ENCODE results near the gene PIK3CA. TPM values are rescaled to one million over a fixed set of nuclear protein-coding genes. Genes with fewer than 3 reads are reported as not detected.

Gene PIK3CA
- total RNA-seq (25.6 and 25.8 TPM in 2 replicates), polyA plus RNA-seq (2.8 and 4.2 TPM in 2 replicates), polyA minus RNA-seq (14.0 and 17.9 TPM in 2 replicates), Bru-seq, nascent RNA (percentile 85 among the genes with signal in this experiment), BruChase-seq, experiment 1, labeled RNA remaining after a 6-hour chase (percentile 76 among the genes with signal in this experiment), BruChase-seq, experiment 2, labeled RNA remaining after a 2-hour chase (percentile 85 among the genes with signal in this experiment)
- 6.0 and 6.7 TPM in 2 replicates for polyA plus RNA-seq (2011; cell fraction: cytosol; rRNA removed)
- polyA plus RNA-seq (2011; cell fraction: nucleus; rRNA removed): 12.6 and 13.3 TPM in 2 replicates
- 14.9 and 19.1 TPM in 2 replicates for polyA plus RNA-seq (2012)
- 9.6 TPM for polyA minus RNA-seq (2011; cell fraction: cytosol; rRNA and poly(A)+ RNA removed)
- 18.0 and 19.8 TPM in 2 replicates for polyA minus RNA-seq (2011; cell fraction: nucleus; rRNA and poly(A)+ RNA removed)
- long read RNA-seq, full-length matches to known transcripts: 26 of 38 reads
- long read RNA-seq, partial matches to known transcripts: 3 of 38 reads
- long read RNA-seq, other reads (novel, unspliced or antisense): 9 of 38 reads

DNA sequence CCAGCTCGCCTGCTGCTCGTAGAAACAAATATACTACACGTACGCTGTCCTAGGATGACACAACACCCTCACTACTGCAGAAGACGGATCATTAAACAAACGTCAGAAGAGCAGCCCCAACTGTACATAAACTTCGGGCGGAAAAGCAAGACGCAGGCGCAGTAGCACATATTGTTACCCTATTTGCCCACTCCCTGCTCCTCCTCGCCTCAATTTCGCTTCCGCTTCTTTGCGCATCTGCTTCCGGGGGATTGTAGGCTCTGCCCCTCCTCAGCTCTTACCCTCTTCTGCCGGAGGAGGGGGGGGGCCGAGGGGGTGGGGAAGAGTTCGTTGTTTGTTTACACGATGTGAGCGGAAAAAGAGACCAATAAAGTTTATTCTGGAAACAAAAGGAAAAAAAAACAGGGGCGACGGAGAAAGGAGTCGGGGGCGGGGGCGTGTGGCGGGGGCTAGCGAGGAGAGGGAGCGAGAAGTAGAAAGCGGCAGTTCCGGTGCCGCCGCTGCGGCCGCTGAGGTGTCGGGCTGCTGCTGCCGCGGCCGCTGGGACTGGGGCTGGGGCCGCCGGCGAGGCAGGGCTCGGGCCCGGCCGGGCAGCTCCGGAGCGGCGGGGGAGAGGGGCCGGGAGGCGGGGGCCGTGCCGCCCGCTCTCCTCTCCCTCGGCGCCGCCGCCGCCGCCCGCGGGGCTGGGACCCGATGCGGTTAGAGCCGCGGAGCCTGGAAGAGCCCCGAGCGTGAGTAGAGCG, at the start of gene PIK3CA:
TSS of gene PIK3CA (plus strand) at position 485 of the 743 bp plus-strand sequence. CDS start 50,469 bp downstream, outside the sequence.
- ChIA-PET POLR2A (interaction anchor here (0.6 to 1.3 kb wide), 5 partner anchors 11 to 200 kb away, joined by 3 to 8 read pairs (median 5); no protein-coding TSS in a partner anchor), CTCF (interaction anchor here (0.6 to 3.5 kb wide), 19 partner anchors 9 to 173 kb away, joined by 3 to 26 read pairs (median 4); no protein-coding TSS in a partner anchor)
- intact Hi-C loops (cut with micrococcal nuclease): loop anchor here (1.0 to 5.0 kb wide), 13 partner anchors 33 to 457 kb away; partner anchors contain the start of genes ACTL6A, GNB4, MFN1 and MRPL47
- Histone ChIP-seq H2AFZ (ENCODE audit: low read depth, low read length) (peak within 1 kb of the TSS; percentile 92), H3K27me3 (ENCODE audit: control insufficient read depth in 2 of 2, insufficient read depth in 2 of 2, low read length in 2 of 2) (no peaks in the 10 kb centered on the region), H3K4me1 (ENCODE audit: control insufficient read depth, extremely low read depth, insufficient read depth, low read length) (peaks cover 15% of the 10 kb centered on the region), H3K27ac (ENCODE audit: insufficient read depth, low read depth, low read length) (peak within 1 kb of the TSS; percentile 75), H4K20me1 (replicated peaks; ENCODE audit: control insufficient read depth, extremely low read depth, insufficient read depth, low read length) (peaks cover 10% of the 10 kb centered on the region), H3K36me3 (ENCODE audit: control insufficient read depth in 2 of 2, extremely low read depth in 1 of 2, insufficient read depth in 2 of 2, low read length in 2 of 2) (no peaks in the 10 kb centered on the region), H3K9me3 (replicated peaks; ENCODE audit: control insufficient read depth, insufficient read depth, low read length) (no peaks in the 10 kb centered on the region), H3K9ac (replicated peaks; ENCODE audit: extremely low read depth, insufficient read depth, low read length) (peak within 1 kb of the TSS; percentile 84), H3K4me3 (replicated peaks in 1 of 3; ENCODE audit: insufficient read depth in 1 of 3, low read depth in 1 of 3, low read length in 3 of 3) (peak within 1 kb of the TSS; percentile 83 to 99 (median 93)), H3K4me2 (ENCODE audit: insufficient read depth, low read length) (peak within 1 kb of the TSS; percentile 97), H3K79me2 (ENCODE audit: control insufficient read depth, insufficient read depth, low read length) (peaks cover 40% of the 10 kb centered on the region), H3K9me1 (replicated peaks; ENCODE audit: control insufficient read depth, extremely low read depth, insufficient read depth, low read length) (no peaks in the 10 kb centered on the region)
- FAIRE-seq (peak; percentile 98), DNase-seq (ENCODE audit: low read depth, low spot score) (peak; percentile 99)
- dilution Hi-C loops (cut with MboI; ENCODE audit: extremely low pct_ligation_motif_present, low sequenced_read_pairs): no loop called here
- BruUV-seq (replicated peaks): no TSS peak
- TF ChIP-seq GATA2 (IDR thresholded peaks at IDR 0.05; ENCODE audit: insufficient read depth, insufficient read length, low read depth, low read length) (no peak), POLR2A (IDR thresholded peaks at IDR 0.05; ENCODE audit: low read depth, low read length) (peak; percentile 43)

DNA sequence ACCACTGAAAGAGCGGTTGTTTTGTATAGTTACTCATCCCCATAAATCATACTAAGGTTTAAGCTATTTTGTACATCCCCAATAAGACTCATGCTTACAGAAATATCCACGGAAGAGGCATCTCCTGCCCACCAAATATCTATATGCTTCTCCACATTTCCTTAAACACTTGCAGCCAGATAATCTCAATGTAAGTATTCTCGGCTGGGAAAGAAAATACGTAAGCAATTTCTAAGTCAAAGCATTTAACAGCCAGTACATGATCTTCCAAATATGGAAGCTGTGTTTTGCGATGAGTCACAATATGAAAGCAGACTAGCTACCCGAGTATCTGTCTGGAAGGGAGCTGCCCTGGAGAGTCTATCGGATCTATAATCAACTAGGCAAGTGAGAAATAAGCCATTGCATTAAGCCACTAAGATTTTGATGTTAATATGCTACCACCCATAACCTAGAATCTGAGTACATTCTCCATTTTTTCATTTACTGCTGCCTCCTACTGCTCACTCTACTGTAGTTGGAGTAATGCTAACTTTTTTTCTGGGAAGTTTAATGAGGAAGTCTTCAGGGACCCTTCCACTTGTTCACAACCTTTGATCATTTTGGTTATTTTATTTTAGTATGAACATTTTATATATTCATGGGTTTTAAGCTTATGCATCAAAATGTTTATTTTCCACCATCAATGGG, 49.6 kb upstream of the PIK3CA start:
- H3K9me3 ChIP-seq (replicated peaks; ENCODE audit: control insufficient read depth, insufficient read depth, low read length): no peaks in the 10 kb centered on the region
- ChIA-PET POLR2A (no interaction called here), CTCF (interaction anchor here (0.8 to 1.5 kb wide), 3 partner anchors 9 to 217 kb away, joined by 3 to 5 read pairs (median 4); no protein-coding TSS in a partner anchor)
- no peaks in the 10 kb centered on the region for H4K20me1 ChIP-seq (replicated peaks; ENCODE audit: control insufficient read depth, extremely low read depth, insufficient read depth, low read length)
- dilution Hi-C loops (cut with MboI; ENCODE audit: extremely low pct_ligation_motif_present, low sequenced_read_pairs) (no loop called here), intact Hi-C loops (cut with micrococcal nuclease) (no loop called here)
- FAIRE-seq (peak; percentile 31), DNase-seq (ENCODE audit: low read depth, low spot score) (no peak)
- no peak overlapping the region for H3K4me2 ChIP-seq (ENCODE audit: insufficient read depth, low read length)
- H3K4me1 ChIP-seq (ENCODE audit: control insufficient read depth, extremely low read depth, insufficient read depth, low read length): no peaks in the 10 kb centered on the region
- H3K79me2 ChIP-seq (ENCODE audit: control insufficient read depth, insufficient read depth, low read length): no peaks in the 10 kb centered on the region
- H3K27me3 ChIP-seq (ENCODE audit: control insufficient read depth in 2 of 2, insufficient read depth in 2 of 2, low read length in 2 of 2): peaks cover 2% of the 10 kb centered on the region in 2 experiments
- no peak overlapping the region for H3K9ac ChIP-seq (replicated peaks; ENCODE audit: extremely low read depth, insufficient read depth, low read length)
- H3K36me3 ChIP-seq (ENCODE audit: control insufficient read depth in 2 of 2, extremely low read depth in 1 of 2, insufficient read depth in 2 of 2, low read length in 2 of 2): no peaks in the 10 kb centered on the region
- H3K27ac ChIP-seq (ENCODE audit: insufficient read depth, low read depth, low read length): no peak overlapping the region
- TF ChIP-seq GATA2 (IDR thresholded peaks at IDR 0.05; ENCODE audit: insufficient read depth, insufficient read length, low read depth, low read length): no peak
- TF ChIP-seq, protein P1, sequence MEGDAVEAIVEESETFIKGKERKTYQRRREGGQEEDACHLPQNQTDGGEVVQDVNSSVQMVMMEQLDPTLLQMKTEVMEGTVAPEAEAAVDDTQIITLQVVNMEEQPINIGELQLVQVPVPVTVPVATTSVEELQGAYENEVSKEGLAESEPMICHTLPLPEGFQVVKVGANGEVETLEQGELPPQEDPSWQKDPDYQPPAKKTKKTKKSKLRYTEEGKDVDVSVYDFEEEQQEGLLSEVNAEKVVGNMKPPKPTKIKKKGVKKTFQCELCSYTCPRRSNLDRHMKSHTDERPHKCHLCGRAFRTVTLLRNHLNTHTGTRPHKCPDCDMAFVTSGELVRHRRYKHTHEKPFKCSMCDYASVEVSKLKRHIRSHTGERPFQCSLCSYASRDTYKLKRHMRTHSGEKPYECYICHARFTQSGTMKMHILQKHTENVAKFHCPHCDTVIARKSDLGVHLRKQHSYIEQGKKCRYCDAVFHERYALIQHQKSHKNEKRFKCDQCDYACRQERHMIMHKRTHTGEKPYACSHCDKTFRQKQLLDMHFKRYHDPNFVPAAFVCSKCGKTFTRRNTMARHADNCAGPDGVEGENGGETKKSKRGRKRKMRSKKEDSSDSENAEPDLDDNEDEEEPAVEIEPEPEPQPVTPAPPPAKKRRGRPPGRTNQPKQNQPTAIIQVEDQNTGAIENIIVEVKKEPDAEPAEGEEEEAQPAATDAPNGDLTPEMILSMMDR (IDR thresholded peaks at IDR 0.05; ENCODE audit: extremely low read depth in 1 of 2, insufficient read depth in 1 of 2, low read depth in 1 of 2, low read length in 2 of 2): no peak
- TF ChIP-seq MYC (IDR thresholded peaks at IDR 0.05; ENCODE audit: low read depth, low read length): no peak
- TF ChIP-seq, protein P2, sequence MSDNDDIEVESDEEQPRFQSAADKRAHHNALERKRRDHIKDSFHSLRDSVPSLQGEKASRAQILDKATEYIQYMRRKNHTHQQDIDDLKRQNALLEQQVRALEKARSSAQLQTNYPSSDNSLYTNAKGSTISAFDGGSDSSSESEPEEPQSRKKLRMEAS (IDR thresholded peaks at IDR 0.05; ENCODE audit: insufficient read depth, insufficient read length): no peak
- TF ChIP-seq POLR2A (IDR thresholded peaks at IDR 0.05; ENCODE audit: low read depth, low read length): no peak
- TF ChIP-seq FOS (IDR thresholded peaks at IDR 0.05; ENCODE audit: borderline replicate concordance, insufficient read depth, low read length): no peak
- TF ChIP-seq JUN (IDR thresholded peaks at IDR 0.05; ENCODE audit: borderline replicate concordance, insufficient read depth, insufficient read length, low read depth): no peak
- no peak for TF ChIP-seq POLR2AphosphoS5 (IDR thresholded peaks at IDR 0.05; ENCODE audit: insufficient read depth, low read depth, low read length)
- TF ChIP-seq EZH2 (IDR thresholded peaks at IDR 0.05; ENCODE audit: borderline replicate concordance, low read depth, low read length, severe bottlenecking): no peak
- no TSS peak for BruUV-seq (replicated peaks)
- H3K4me3 ChIP-seq (replicated peaks in 1 of 3; ENCODE audit: insufficient read depth in 1 of 3, low read depth in 1 of 3, low read length in 3 of 3): no peak overlapping the region
- no peak overlapping the region for H2AFZ ChIP-seq (ENCODE audit: low read depth, low read length)
- no peaks in the 10 kb centered on the region for H3K9me1 ChIP-seq (replicated peaks; ENCODE audit: control insufficient read depth, extremely low read depth, insufficient read depth, low read length)

Data from endothelial cell of umbilical vein (primary cell).